Skeletal muscle tissue (tissue), 4 donors: Measurements from ENCODE around the gene ETFB. TPM values are rescaled to one million over a fixed set of nuclear protein-coding genes. Genes with fewer than 3 reads are reported as not detected.

Experiments used
- H3K27ac ChIP-seq: one replicate; pipeline ENCODE4 v1.7.0; 2013; ENCODE audit warnings: mild to moderate bottlenecking, low read depth, low read length, inconsistent platforms
- H3K27me3 ChIP-seq, 3 donors: one replicate each; pipeline ENCODE4 v1.7.0; 2013; ENCODE audit warnings: low read length in 3 of 3; ENCODE audit not compliant: control insufficient read depth in 3 of 3, insufficient read depth in 3 of 3
- H3K36me3 ChIP-seq, 3 donors: one replicate each; pipeline ENCODE4 v1.7.0; 2013; ENCODE audit warnings: low read length in 3 of 3; ENCODE audit not compliant: control insufficient read depth in 3 of 3, insufficient read depth in 3 of 3
- H3K4me1 ChIP-seq, 3 donors: one replicate each; pipeline ENCODE4 v1.7.0; 2013; ENCODE audit warnings: low read length in 3 of 3, mild to moderate bottlenecking in 3 of 3; ENCODE audit not compliant: control insufficient read depth in 3 of 3, insufficient read depth in 3 of 3
- H3K4me3 ChIP-seq, 3 donors: one replicate each; pipeline ENCODE4 v1.7.0; 2013; ENCODE audit warnings: low read length in 3 of 3
- H3K9ac ChIP-seq, 3 donors: one replicate each; pipeline ENCODE4 v1.7.0; 2013; ENCODE audit warnings: low read length in 3 of 3, mild to moderate bottlenecking in 3 of 3, moderate library complexity in 2 of 3, low read depth in 1 of 3
- H3K9me3 ChIP-seq, 3 donors: one replicate each; pipeline ENCODE4 v1.7.0; 2013; ENCODE audit warnings: low read length in 3 of 3; ENCODE audit not compliant: control insufficient read depth in 3 of 3
- total RNA-seq: library from RNA; depleted of rRNA; stranded (reverse); fragments of >200 nt; gene quantifications from one replicate; pipeline ENCODE4 v1.2.3, GENCODE V29; 2014
- donor health status: Osteomylitis.

Gene ETFB
- total RNA-seq, 1 donor from 2014 or later = 52.2 TPM

DNA sequence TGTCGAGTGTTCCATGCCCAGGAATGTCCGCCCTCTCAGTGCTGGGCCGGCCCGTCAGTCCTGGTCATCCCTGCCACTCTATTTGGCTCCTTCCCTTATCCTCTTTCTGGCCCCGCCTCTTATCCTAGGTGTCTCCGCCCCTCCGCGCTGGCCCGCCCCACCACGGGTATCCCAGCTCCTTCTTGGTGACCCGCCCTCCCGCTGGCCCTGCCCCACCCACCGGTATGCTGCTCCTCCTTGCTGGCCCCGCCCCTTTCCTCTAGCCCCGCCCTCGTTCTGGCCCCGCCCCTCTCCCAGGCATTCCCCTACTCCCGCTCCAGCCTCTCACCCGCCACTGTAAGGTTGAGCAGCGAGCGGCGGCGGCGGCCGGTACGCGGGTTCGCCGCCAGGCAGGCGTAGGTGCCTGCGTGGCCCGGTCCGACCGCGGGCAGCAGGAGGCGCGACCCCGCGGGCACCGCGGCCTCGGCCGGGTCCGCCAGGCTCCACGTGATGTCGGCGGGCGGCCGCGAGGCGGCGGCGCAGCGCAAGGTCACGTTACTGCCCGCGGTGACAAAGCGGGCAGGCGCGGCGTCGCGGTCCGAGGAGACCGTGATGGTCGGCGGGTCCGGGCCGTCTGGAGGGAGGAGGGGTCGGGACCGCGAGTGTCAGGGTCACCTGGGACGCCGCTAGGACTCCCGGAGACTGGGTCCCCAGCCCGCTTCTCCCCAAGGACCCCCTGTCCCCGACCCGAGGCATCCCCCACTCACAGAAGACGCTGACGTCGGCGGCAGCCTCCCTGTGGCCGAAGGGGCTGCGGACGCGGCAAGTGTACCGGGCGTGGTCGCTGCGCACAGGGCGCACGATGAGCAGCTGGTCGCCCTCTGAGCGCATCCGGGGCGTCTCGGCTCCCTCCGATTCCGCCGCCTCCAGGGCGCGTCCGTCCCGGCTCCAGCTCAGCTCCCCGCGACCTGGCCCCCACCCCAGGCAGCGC is 26.2 kb downstream of the ETFB start:
- peak overlapping the region in 2 of 3 donors; percentile 4 to 54 for H3K9ac ChIP-seq
- peaks cover 0 to 9% (median 5%) of the 10 kb centered on the region in 3 donors for H3K27me3 ChIP-seq
- peak overlapping the region; percentile 51 to 68 (median 62) for H3K4me3 ChIP-seq
- peaks cover 7 to 16% (median 8%) of the 10 kb centered on the region in 3 donors for H3K4me1 ChIP-seq
- H3K9me3 ChIP-seq = no peaks in the 10 kb centered on the region
- no peak overlapping the region for H3K27ac ChIP-seq
- peaks cover 1 to 6% (median 4%) of the 10 kb centered on the region in 3 donors for H3K36me3 ChIP-seq

DNA sequence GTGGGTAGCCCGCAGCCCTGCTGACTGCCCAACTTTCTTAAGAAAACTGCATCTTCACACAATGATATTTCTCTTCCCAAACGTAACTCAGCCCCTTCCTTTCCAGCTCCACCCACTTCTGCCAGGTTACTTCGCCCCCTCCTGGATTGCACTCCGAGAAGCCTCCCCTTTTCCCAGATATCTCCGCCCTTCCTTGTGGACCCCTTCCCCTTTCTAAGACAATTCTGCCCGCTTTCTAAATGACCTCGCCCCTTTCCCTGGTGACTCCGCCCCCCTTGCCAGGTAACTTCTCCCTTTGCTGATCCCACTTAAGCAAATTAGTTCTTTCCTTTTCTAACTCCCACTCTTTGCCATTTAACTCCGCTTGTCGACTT is 26.9 kb downstream of the ETFB start:
- Histone ChIP-seq H3K9me3 (no peaks in the 10 kb centered on the region), H3K36me3 (peaks cover 0 to 2% (median 0%) of the 10 kb centered on the region in 3 donors), H3K4me1 (peaks cover 7 to 16% (median 8%) of the 10 kb centered on the region in 3 donors), H3K4me3 (peak overlapping the region; percentile 50 to 68 (median 62)), H3K27me3 (peaks cover 0 to 9% (median 5%) of the 10 kb centered on the region in 3 donors), H3K27ac (no peak overlapping the region), H3K9ac (no peak overlapping the region)

GRCh38 chr19:51338563-51339312 is 27.4 kb downstream of the ETFB start:
- H3K36me3 ChIP-seq = no peaks in the 10 kb centered on the region
- H3K27me3 ChIP-seq = peaks cover 0 to 9% (median 5%) of the 10 kb centered on the region in 3 donors
- H3K27ac ChIP-seq = no peak overlapping the region
- no peaks in the 10 kb centered on the region for H3K9me3 ChIP-seq
- H3K9ac ChIP-seq = peak overlapping the region in 1 of 3 donors; percentile 25
- H3K4me3 ChIP-seq = peak overlapping the region; percentile 50 to 68 (median 62)
- peaks cover 7 to 16% (median 8%) of the 10 kb centered on the region in 3 donors for H3K4me1 ChIP-seq

- Histone ChIP-seq H3K27ac (no peak overlapping the region), H3K9me3 (no peaks in the 10 kb centered on the region), H3K4me3 (no peak overlapping the region), H3K27me3 (peaks cover 0 to 9% (median 5%) of the 10 kb centered on the region in 3 donors), H3K4me1 (peaks cover 7 to 16% (median 8%) of the 10 kb centered on the region in 3 donors), H3K9ac (no peak overlapping the region), H3K36me3 (no peaks in the 10 kb centered on the region)
Observed at GRCh38 chr19:51337861-51338562, 28.2 kb downstream of the ETFB start.

DNA sequence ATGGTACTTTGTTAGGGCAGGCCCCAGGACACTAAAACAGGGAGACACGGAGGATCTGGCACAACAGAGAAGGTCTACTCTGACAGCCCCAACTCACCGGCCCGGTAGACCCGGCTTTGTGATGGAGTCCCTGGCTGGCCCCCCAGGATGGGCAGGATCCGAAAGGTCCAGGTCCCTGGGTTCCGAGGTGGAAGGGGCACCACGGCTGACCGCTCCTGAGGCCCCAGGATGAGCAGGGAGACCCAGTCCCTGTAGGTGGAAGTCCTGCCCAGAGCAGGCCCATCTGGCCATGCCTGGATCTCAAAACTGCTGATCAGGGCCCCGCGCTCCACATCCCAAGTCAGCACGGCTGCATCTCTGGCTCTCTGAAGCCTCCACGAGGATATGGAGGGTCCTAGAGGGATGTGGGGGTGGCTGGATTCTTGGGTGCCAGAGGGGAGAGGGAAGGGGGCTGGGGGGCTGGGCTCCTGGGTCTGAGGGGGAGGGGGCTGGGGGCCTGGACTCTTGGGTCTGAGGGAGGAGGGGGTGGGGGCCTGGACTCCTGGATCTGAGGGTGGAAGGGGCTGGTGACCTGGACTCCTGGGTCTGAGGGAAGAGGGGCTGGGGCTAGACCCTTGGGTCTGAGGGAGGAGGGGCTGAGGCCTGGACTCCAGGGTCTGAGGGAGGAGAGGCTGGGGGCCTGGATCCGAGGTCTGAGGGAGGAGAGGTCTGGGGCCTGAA is 28.9 kb downstream of the ETFB start:
- H3K4me3 ChIP-seq = no peak overlapping the region
- peaks cover 7 to 16% (median 8%) of the 10 kb centered on the region in 3 donors for H3K4me1 ChIP-seq
- no peak overlapping the region for H3K27ac ChIP-seq
- H3K36me3 ChIP-seq = no peaks in the 10 kb centered on the region
- no peak overlapping the region for H3K9ac ChIP-seq
- peaks cover 0 to 9% (median 5%) of the 10 kb centered on the region in 3 donors for H3K27me3 ChIP-seq
- H3K9me3 ChIP-seq = no peaks in the 10 kb centered on the region

DNA sequence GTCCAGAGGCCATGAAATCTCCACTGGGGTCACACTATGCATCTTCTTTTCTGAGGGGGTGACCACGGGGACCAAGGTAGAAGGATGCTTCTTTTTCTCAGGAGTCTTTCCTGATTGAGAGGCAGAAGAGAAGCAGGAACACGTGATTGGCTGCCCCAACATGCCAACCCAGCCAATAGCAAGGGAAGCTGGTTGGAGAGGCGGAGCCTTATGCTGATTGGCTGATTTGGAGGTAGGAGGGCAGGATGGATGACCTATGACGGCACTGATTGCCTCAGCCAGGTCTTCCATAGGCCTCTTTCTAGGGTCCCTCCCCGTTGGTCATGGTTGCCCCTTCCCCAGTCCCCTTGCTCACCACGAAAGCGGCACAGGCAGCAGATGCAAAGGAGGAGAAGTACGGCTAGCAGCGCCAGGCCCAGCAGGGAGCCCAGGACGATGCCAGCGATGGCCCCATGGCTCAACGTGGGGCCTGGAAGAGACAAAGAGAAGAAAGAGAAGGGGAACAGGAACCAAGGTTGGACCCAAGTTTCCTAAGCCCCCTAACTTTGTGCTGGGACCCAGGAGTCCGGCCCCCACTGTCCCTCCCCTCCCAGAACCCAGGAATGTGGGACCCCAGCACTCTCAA is 32.2 kb downstream of the ETFB start:
- Histone ChIP-seq H3K27ac (no peak overlapping the region), H3K4me3 (no peak overlapping the region), H3K36me3 (no peaks in the 10 kb centered on the region), H3K9ac (no peak overlapping the region), H3K9me3 (no peaks in the 10 kb centered on the region), H3K27me3 (peaks cover 0 to 7% (median 5%) of the 10 kb centered on the region in 3 donors), H3K4me1 (peaks cover 1 to 5% (median 2%) of the 10 kb centered on the region in 3 donors)

GRCh38 chr19:51331716-51332115 is 34.5 kb downstream of the ETFB start:
- Histone ChIP-seq H3K9me3 (no peaks in the 10 kb centered on the region), H3K27ac (no peak overlapping the region), H3K36me3 (no peaks in the 10 kb centered on the region), H3K4me1 (no peaks in the 10 kb centered on the region), H3K4me3 (no peak overlapping the region), H3K27me3 (peaks cover 7 to 25% (median 23%) of the 10 kb centered on the region in 3 donors), H3K9ac (no peak overlapping the region)

GRCh38 chr19:51331193-51331592 is 35.0 kb downstream of the ETFB start:
- Histone ChIP-seq H3K36me3 (no peaks in the 10 kb centered on the region), H3K4me1 (no peaks in the 10 kb centered on the region), H3K9ac (no peak overlapping the region), H3K4me3 (no peak overlapping the region), H3K27ac (no peak overlapping the region), H3K9me3 (no peaks in the 10 kb centered on the region), H3K27me3 (peaks cover 8 to 29% (median 26%) of the 10 kb centered on the region in 3 donors)

DNA sequence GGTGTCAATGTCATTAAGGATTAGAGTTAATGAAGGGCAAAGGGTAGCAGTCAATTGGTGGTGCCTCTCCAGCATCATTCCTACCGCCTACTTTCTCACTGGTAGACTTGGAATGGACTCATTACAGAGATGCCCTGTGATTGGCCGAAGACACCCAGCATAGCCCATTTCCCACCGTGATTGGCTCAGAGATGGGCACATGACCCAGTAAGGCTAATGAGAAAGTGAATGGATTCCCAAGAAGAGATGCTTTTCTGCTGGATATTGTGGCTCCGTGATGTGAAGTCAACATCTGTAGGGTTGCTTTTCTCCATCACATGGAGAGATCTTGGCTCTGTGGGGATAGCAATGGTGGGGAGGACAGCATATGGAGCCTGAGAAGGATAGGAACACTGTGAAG is 35.8 kb downstream of the ETFB start:
- H3K4me3 ChIP-seq = no peak overlapping the region
- peaks cover 15 to 36% (median 33%) of the 10 kb centered on the region in 3 donors for H3K27me3 ChIP-seq
- H3K9me3 ChIP-seq = no peaks in the 10 kb centered on the region
- no peaks in the 10 kb centered on the region for H3K36me3 ChIP-seq
- H3K9ac ChIP-seq = no peak overlapping the region
- no peak overlapping the region for H3K27ac ChIP-seq
- no peaks in the 10 kb centered on the region for H3K4me1 ChIP-seq
